Heart left ventricle (tissue), 13 donors: ENCODE results near the gene OOSP3.

ENCODE experiments used
- POLR2A ChIP-seq, 2 donors: fragments of 450-650 bp; IDR thresholded peaks; one replicate each; pipeline ENCODE4 v1.6.1; 2017; ENCODE audit warnings: antibody characterized with exemption in 2 of 2, mild to moderate bottlenecking in 2 of 2, moderate library complexity in 2 of 2
- TF ChIP-seq, protein P1 (sequence below), 12 donors: fragments of 200-600 bp; sonication (generic) in 4 of 12; IDR thresholded peaks; one replicate each; pipeline versions ENCODE4 v1.5.0 to v1.8.0; 2018 to 2022; ENCODE audit warnings: antibody characterized with exemption in 12 of 12, mild to moderate bottlenecking in 5 of 12
- donor health status: ischemic (EF 13 %, LVEDD 7.1; RV severe dilation, severe dysfunction).
- donor health status: DM: no; HTN: yes; CAD: no.
- donor health status: DM: no; HTN: no; CAD: no.
- donor health status: ischemic (EF 25% LVEDD 6.9; RV normal size, moderate dysfunction).
- donor health status: ischemic (EF 25% LVEDD 5.7; RV mildly dilated, moderate dysfunction).
- donor health status: ischemic (EF 35%, LVEDD 5.7; RV mildly dilated, moderate dysfunction).
- donor health status: nonischemic (EF 11% LVEDD 7.7; RV severe dilation, severe dysfunction).
- donor health status: DM: yes; HTN: yes; CAD: no.
- donor health status: PGD.
- donor health status: ischemic (EF 29% LVEDD 5.4; RV normal size, mild dysfunction).
- donor health status: nonischemic (EF 23%, LVEDD 6.1; RV moderate dilation, normal function).

DNA sequence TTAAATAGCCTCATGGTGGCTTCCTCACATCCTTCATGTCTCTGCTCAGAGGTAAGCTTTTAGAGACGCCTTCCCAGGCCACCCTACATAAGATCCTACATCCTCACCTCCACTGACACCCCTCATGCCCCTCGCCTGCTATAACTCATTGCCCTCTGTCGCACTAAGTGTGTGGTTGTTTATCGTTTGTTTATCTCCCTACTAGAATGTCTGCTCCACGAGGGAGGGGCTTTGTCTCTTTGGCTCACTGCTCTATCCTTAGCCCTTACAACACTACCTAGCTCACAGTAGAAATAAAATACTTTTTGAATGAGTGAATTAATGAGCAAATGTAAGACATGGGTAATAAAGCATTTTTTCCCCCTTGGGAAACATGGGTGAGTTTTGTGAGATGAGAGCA, 32.0 kb upstream of the OOSP3 start:
- TF ChIP-seq, protein P1, sequence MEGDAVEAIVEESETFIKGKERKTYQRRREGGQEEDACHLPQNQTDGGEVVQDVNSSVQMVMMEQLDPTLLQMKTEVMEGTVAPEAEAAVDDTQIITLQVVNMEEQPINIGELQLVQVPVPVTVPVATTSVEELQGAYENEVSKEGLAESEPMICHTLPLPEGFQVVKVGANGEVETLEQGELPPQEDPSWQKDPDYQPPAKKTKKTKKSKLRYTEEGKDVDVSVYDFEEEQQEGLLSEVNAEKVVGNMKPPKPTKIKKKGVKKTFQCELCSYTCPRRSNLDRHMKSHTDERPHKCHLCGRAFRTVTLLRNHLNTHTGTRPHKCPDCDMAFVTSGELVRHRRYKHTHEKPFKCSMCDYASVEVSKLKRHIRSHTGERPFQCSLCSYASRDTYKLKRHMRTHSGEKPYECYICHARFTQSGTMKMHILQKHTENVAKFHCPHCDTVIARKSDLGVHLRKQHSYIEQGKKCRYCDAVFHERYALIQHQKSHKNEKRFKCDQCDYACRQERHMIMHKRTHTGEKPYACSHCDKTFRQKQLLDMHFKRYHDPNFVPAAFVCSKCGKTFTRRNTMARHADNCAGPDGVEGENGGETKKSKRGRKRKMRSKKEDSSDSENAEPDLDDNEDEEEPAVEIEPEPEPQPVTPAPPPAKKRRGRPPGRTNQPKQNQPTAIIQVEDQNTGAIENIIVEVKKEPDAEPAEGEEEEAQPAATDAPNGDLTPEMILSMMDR (IDR thresholded peaks at IDR 0.05) = no peak
- TF ChIP-seq POLR2A (IDR thresholded peaks at IDR 0.05) = no peak
